ENCODE results near the gene ASAH2.

GRCh38 chr10:50289196-50289595 is 37.9 kb upstream of the ASAH2 start:
- TF ChIP-seq CTCF (IDR thresholded peaks at IDR 0.05; ENCODE audit: poor library complexity, severe bottlenecking) (no peak), SMC3 (conservative IDR thresholded peaks at IDR 0.05; ENCODE audit: poor library complexity) (no peak), RAD21 (conservative IDR thresholded peaks at IDR 0.05) (no peak), POLR2AphosphoS5 (IDR thresholded peaks at IDR 0.05) (no peak)

Measured in neural cell (in vitro differentiated cells).